PFSK-1 (cell line): ENCODE results near the gene BCAP29.

Source experiments
- FOXP2 ChIP-seq: optimal IDR thresholded peaks from 2 replicates; pipeline ENCODE3; 2011; ENCODE audit warnings: borderline replicate concordance, control low read depth, inconsistent platforms; ENCODE audit not compliant: insufficient read depth; ENCODE audit errors: extremely low read length, extremely low read depth
- REST ChIP-seq, 2 experiments: IDR thresholded peaks; 2 replicates each; pipeline versions ENCODE4 v1.6.1 to v1.8.0; 2011 to 2012; ENCODE audit warnings: low read depth in 2 of 2, low read length in 2 of 2, control low read depth in 1 of 2, inconsistent platforms in 1 of 2, mild to moderate bottlenecking in 1 of 2, moderate library complexity in 1 of 2; ENCODE audit not compliant: insufficient read depth in 1 of 2
- SIN3A ChIP-seq: IDR thresholded peaks from 2 replicates; pipeline ENCODE4 v1.6.1; 2012; ENCODE audit warnings: mild to moderate bottlenecking, low read length, moderate library complexity, borderline replicate concordance; ENCODE audit not compliant: insufficient read depth
- TAF1 ChIP-seq: IDR thresholded peaks from 2 replicates; pipeline ENCODE4 v1.6.1; 2012; ENCODE audit warnings: low read length, control low read depth, borderline replicate concordance; ENCODE audit not compliant: insufficient read depth

Gene BCAP29

GRCh38 chr7:107668296-107668695, 88.2 kb downstream of the BCAP29 start:
- no peak for TF ChIP-seq SIN3A
- no peak for TF ChIP-seq TAF1
- TF ChIP-seq FOXP2: no peak
- no peak for TF ChIP-seq REST (IDR thresholded peaks at IDR 0.05; ENCODE audit: insufficient read depth in 1 of 2, low read depth in 2 of 2, low read length in 2 of 2)
